Subcutaneous abdominal adipose tissue (tissue), 5 donors: ENCODE results near the gene MSANTD4.
A peak's percentile ranks its signal among the peaks of the same experiment; 100 is the strongest.
"Not testable (repeated sequence)": the region's sequence is repeated elsewhere in the genome, so short reads cannot be mapped to it uniquely, and the experiment has no call there.

Experiments
- H3K27ac ChIP-seq: one replicate; pipeline ENCODE4 v1.7.0; 2013; ENCODE audit warnings: low read depth, mild to moderate bottlenecking, inconsistent platforms, low read length, moderate library complexity
- H3K27me3 ChIP-seq, 5 donors: one replicate each; pipeline ENCODE4 v1.7.0; 2013; ENCODE audit warnings: low read length in 5 of 5, inconsistent platforms in 1 of 5; ENCODE audit not compliant: control insufficient read depth in 5 of 5, insufficient read depth in 4 of 5
- H3K36me3 ChIP-seq, 5 donors: one replicate each; pipeline ENCODE4 v1.7.0; 2013; ENCODE audit warnings: low read length in 5 of 5; ENCODE audit not compliant: control insufficient read depth in 5 of 5, insufficient read depth in 5 of 5
- H3K4me1 ChIP-seq, 5 donors: one replicate each; pipeline ENCODE4 v1.7.0; 2013; ENCODE audit warnings: low read length in 5 of 5, mild to moderate bottlenecking in 3 of 5, moderate library complexity in 1 of 5; ENCODE audit not compliant: control insufficient read depth in 5 of 5, insufficient read depth in 5 of 5
- H3K4me3 ChIP-seq, 5 donors: one replicate each; pipeline ENCODE4 v1.7.0; 2013; ENCODE audit warnings: low read length in 5 of 5, low read depth in 1 of 5
- H3K9ac ChIP-seq, 5 donors: one replicate each; pipeline ENCODE4 v1.7.0; 2013; ENCODE audit warnings: low read length in 5 of 5, mild to moderate bottlenecking in 4 of 5, moderate library complexity in 3 of 5
- H3K9me3 ChIP-seq, 5 donors: one replicate each; pipeline ENCODE4 v1.7.0; 2013; ENCODE audit warnings: low read length in 5 of 5; ENCODE audit not compliant: control insufficient read depth in 5 of 5
- donor health status: healthy.
- donor health status: healthy.
- donor health status: healthy.
- donor health status: healthy.
- donor health status: healthy.

The MSANTD4 gene

DNA sequence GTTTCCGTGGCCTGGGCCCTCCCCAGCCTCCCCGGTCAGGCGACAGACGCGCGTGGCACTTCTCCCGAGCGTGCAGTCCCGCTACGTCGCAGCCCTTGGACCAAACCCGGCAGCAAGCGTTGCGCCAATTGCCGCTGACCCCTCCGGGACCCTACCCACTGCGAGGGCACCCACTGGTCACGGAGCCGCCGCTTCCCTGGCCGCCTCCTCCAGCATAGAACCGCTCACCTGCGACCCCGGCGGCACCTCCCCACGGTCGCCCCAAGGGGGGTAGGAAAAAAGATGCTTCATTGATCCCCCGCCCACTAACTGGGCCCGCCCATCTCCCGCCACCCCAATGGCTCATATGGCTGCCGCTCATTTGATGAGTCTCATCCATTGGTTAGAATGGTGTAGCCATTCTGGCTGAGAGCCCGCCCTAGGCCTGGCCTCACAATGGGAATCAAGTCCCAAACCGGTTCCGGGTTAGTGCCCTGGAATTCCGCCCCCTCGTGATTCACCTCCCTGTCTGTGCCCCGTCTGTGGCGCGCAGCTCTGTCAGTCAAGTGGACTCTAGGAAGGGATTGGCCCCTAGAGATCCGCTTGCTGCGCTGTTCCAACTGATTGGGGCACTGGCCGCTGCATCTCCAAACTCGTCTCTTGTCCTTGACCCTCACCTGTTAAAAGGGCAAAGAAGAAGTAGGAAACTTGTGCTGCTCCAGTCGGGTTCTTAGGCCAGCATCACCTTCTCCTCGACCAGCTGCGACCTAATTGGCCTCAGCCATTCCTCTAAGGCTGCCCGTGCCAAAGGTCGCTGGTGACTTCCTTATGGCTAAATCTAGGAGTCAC, at the start of gene MSANTD4:
Gene MSANTD4, minus strand, starts transcription at position 274 of the 828 bp plus-strand sequence. CDS start 11,323 bp downstream, outside the sequence.
- Histone ChIP-seq H3K4me3 (peak within 1 kb of the TSS; percentile 83 to 99 (median 95)), H3K9ac (peak within 1 kb of the TSS in 4 of 5 donors; percentile 80 to 90 (median 86)), H3K27ac (peak within 1 kb of the TSS; percentile 75), H3K27me3 (no peaks in the 10 kb centered on the region), H3K4me1 (peaks cover 0 to 19% (median 19%) of the 10 kb centered on the region in 5 donors), H3K9me3 (no peaks in the 10 kb centered on the region), H3K36me3 (no peaks in the 10 kb centered on the region)

DNA sequence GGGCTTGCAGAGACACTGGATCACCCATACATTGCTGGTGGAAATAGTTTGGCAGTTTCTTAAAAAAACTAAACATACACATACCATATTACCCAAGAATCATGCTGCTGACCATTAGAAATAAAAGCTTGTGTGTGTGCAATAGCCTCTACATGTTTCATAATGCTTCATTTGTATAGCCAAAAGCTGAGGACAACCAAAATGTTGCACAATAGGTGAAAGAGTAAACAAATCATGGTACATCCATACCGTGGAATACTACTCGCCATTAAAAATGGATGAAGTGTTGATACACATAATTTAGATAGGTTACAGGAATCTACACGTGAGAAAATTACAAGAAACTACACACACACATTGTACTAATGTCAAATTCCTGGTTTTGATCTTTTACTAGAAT, 48.6 kb upstream of the MSANTD4 start:
- H3K4me1 ChIP-seq: no peaks in the 10 kb centered on the region
- no peak overlapping the region for H3K9ac ChIP-seq
- no peaks in the 10 kb centered on the region for H3K27me3 ChIP-seq
- peaks cover 0 to 5% (median 0%) of the 10 kb centered on the region in 5 donors for H3K9me3 ChIP-seq
- H3K4me3 ChIP-seq: no peak overlapping the region
- H3K36me3 ChIP-seq: peaks cover 0 to 4% (median 0%) of the 10 kb centered on the region in 5 donors
- H3K27ac ChIP-seq: no peak overlapping the region

DNA sequence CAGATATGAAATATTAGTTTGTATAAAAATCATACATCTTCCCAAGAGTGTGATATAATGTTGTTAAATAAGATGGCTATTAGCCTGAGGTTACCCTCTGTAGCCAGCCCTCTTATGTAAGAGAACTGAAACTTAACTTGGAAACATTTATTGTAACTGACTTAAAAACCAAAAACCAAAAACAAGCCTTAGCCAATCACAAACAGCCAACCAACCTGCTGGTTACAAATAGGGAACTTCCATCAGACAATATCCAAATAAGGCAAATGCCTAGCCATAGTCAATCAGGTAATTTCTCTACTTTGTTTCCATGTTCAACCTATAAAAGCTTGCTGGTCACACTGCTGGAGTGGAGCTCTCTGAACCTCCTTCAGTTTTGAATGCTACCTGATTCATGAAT, 41.0 kb upstream of the MSANTD4 start:
- H3K4me3 ChIP-seq: no peak overlapping the region
- H3K36me3 ChIP-seq: no peaks in the 10 kb centered on the region
- H3K9ac ChIP-seq: no peak overlapping the region
- H3K27me3 ChIP-seq: no peaks in the 10 kb centered on the region
- H3K27ac ChIP-seq: no peak overlapping the region
- H3K9me3 ChIP-seq: no peaks in the 10 kb centered on the region
- H3K4me1 ChIP-seq: no peaks in the 10 kb centered on the region

DNA sequence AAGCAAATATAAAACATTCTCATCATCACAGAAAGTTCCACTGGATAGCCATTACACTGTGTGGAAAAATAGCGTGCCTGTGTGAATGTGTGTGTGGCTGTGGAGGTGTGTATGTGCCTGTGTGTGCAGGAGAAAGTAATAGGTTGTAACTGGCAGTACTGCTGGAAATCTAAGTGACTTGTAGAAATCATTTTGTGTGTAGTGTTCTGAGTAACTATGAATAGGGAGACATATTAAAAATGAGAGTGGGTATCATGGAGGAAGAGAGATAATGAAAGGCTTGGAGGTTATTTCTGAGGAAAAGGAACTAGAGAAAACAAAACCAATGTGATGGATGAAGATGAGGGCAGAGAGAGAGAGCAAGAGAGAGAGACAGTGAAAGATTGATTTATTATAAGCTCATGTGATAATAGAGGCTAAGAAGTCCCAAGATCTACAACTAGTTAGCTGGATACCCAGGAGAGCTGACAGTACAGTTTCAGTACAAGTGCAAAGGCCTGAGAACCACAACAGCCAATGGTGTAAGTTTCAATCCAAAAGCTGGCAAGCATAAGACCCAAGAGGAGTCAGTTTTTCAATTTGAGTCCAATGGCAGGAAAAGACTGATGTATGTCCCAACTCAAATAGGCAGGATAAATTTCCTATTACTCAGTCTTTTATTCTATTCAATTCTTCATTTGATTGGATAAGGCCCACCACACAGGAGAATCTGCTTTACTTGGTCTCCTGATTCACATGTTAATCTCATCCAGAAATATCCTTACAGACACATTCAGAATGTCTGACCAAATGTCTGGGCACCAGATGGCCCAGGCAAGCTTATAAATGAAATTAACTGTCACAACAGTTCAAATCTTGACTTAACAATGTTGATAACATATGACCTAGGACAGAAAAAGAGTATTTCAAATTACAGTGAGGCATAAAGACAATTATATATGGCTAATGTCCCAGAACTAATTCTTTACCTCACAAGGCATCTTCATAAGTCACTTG, 40.2 kb upstream of the MSANTD4 start:
- Histone ChIP-seq H3K27ac (no peak overlapping the region), H3K27me3 (no peaks in the 10 kb centered on the region), H3K9ac (no peak overlapping the region), H3K4me1 (no peaks in the 10 kb centered on the region), H3K36me3 (peaks cover 0 to 5% (median 0%) of the 10 kb centered on the region in 5 donors), H3K9me3 (no peaks in the 10 kb centered on the region), H3K4me3 (no peak overlapping the region)

DNA sequence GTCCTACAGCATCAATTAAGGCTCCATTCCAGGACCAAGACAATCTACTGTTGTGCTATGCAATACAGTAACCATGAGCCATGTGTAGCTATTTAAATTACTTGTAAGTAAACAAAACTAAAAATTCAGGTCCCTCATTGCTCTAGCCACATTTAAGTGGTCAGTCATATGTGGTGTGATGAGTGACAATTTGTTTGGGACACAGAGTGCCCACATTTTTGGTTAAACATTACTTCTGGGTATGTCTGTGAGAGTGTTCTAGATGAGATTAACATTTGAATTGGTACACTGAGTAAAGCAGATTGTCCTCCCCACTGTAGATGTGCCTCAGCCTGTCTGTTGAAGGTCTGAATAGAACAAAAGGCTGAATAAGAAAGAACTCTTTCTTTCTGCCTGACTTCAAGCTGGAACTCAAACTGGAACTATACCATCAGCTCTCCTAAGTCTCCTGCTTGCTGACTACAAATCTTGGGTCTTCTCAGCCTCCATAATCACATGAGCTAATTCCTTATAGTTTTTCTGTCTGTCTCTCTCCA, 39.3 kb upstream of the MSANTD4 start:
- H3K27me3 ChIP-seq: no peaks in the 10 kb centered on the region
- H3K27ac ChIP-seq: no peak overlapping the region
- H3K4me1 ChIP-seq: no peaks in the 10 kb centered on the region
- peaks cover 0 to 5% (median 0%) of the 10 kb centered on the region in 5 donors for H3K36me3 ChIP-seq
- H3K9me3 ChIP-seq: no peaks in the 10 kb centered on the region
- H3K9ac ChIP-seq: no peak overlapping the region
- H3K4me3 ChIP-seq: no peak overlapping the region

DNA sequence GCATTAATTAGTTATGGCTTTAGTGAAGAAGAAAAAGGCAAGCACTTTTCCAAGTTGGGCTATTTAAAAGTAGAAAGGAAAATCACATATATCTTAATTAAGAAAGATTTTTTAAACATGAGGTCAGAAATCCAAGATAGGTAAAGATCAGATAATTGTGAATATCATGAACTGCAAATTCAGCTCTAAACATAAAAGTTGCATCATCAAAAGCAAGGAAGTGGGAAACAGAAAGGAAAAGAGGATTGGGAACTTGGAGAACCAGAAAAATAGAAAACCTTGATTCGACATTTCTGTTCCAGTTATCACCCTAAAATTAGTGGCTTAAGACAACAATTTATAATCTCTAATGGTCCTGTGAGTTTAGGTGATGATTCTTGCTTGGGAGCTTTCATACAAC, 37.6 kb upstream of the MSANTD4 start:
- no peaks in the 10 kb centered on the region for H3K27me3 ChIP-seq
- no peak overlapping the region for H3K27ac ChIP-seq
- H3K9ac ChIP-seq: no peak overlapping the region
- no peak overlapping the region for H3K4me3 ChIP-seq
- peaks cover 0 to 5% (median 0%) of the 10 kb centered on the region in 5 donors for H3K36me3 ChIP-seq
- H3K4me1 ChIP-seq: no peaks in the 10 kb centered on the region
- no peaks in the 10 kb centered on the region for H3K9me3 ChIP-seq

DNA sequence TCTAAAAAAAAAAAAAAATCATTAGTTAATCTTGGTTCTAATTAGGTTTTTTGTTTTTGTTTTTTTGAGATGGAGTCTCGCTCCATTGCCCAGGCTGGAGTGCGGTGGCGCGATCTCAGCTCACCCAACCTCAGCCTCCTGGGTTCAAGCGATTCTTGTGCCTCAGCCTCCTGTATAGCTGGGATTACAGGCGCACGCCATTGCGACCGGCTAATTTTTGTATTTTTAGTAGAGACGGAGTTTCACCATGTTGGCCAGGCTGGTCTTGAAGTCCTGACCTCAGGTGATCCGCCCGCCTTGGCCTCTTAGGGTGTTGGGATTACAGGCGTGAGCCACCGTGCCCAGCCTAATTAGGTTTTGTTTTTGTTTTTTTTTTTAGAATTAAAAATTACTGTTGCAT, 36.3 kb upstream of the MSANTD4 start:
- not testable (repeated sequence) for H3K4me3 ChIP-seq, H3K27me3 ChIP-seq
- peaks cover 0 to 13% (median 0%) of the 10 kb centered on the region in 5 donors for H3K36me3 ChIP-seq

DNA sequence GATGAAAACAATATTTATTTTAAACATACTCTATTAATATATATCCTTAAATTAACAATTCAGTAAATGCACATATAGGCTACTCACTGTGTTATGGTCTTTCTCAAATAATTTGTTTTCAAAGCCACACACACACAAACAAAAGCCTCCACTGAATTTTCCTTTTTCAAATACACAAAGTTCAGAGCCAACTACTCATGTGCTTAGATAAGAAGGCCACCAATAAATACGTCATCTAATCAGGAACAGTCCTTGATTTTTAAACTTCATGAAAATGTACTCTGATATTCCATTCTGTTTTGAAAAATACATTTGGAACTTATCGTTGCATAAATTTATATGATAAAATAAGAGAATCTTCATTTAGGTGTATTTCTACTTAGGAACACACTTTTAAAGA, 29.1 kb upstream of the MSANTD4 start:
- H3K27ac ChIP-seq: no peak overlapping the region
- H3K27me3 ChIP-seq: no peaks in the 10 kb centered on the region
- no peaks in the 10 kb centered on the region for H3K4me1 ChIP-seq
- H3K9ac ChIP-seq: no peak overlapping the region
- no peak overlapping the region for H3K4me3 ChIP-seq
- H3K36me3 ChIP-seq: peaks cover 0 to 8% (median 0%) of the 10 kb centered on the region in 5 donors
- H3K9me3 ChIP-seq: no peaks in the 10 kb centered on the region

More for the DNA sequence above, 36.3 kb upstream of the MSANTD4 start:
- H3K9ac ChIP-seq, H3K9me3 ChIP-seq, H3K4me1 ChIP-seq, H3K27ac ChIP-seq: not testable (repeated sequence)

DNA sequence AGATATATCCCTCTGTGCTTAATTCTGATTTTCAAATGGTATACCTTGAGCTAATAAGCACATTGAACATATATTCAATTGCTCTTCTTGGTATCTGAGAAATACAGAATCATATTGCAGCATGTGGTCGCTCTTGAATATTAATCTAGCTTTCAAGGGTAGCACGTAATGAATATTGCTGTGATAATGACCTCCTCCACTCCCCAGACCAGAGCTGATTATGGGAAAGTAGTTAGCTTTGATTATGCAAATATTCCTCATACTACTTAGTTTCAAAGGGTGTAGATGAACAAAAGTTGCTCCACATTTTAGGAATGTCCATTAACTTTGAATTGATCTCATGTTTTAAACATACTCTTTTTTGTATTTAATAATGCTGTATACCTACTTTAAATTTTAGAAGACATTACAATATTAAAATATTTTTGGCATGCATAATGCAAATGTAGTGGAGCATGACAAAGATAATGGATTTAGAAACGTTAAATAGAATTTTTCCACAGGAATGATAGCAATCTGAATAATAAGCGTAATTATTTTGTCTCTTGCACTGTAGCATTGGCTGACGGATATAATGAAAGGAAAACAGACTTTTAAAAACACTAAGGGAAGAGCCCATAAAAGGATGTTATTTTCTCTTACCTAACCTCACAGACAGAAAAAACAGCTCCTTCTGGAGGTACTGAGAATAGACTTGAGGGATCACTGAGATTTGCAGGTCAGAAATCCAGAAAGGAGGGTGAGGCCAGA, 27.9 kb upstream of the MSANTD4 start:
- Histone ChIP-seq H3K9ac (no peak overlapping the region), H3K9me3 (no peaks in the 10 kb centered on the region), H3K36me3 (peaks cover 0 to 8% (median 0%) of the 10 kb centered on the region in 5 donors), H3K4me3 (no peak overlapping the region), H3K27me3 (no peaks in the 10 kb centered on the region), H3K4me1 (no peaks in the 10 kb centered on the region), H3K27ac (no peak overlapping the region)
